ENCODE measurements around the gene IL36B. TPM values are rescaled to one million over a fixed set of nuclear protein-coding genes. Genes with fewer than 3 reads are reported as not detected.

The IL36B gene
- total RNA-seq, 1 donor from 2014 or later = not detected

DNA sequence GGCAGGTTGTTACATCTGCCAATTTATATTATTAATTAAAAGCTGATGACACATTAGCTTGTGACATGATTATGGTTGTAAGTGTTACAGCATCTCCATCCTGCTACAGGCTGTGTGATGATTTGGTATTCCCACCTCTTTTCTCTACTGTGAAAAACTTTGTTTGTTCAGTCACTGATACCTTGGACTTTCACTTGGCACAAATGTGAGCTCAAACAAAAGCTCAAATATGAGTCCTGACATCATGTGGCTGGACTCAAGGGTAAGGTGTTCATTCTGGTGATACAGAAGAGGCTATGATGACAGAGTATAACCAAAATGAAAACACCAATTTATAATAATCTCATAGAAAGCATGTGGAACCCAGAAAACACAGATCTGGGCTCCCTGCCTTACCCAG is 58.8 kb downstream of the IL36B start:
- Mint-ChIP-seq H3K36me3 (ENCODE audit: low read depth, unreplicated experiment) (no peaks in the 10 kb centered on the region), H3K27me3 (ENCODE audit: low read depth, unreplicated experiment) (peaks cover 5% of the 10 kb centered on the region), H3K27ac (ENCODE audit: unreplicated experiment) (no peak overlapping the region), H3K4me1 (ENCODE audit: low read depth, unreplicated experiment) (no peaks in the 10 kb centered on the region), H3K9me3 (ENCODE audit: unreplicated experiment) (peaks cover 12% of the 10 kb centered on the region), H3K4me3 (ENCODE audit: unreplicated experiment) (no peak overlapping the region)
- TF ChIP-seq EZH2 (IDR thresholded peaks at IDR 0.05; ENCODE audit: insufficient read depth, low read length) = no peak
- TF ChIP-seq, protein P1, sequence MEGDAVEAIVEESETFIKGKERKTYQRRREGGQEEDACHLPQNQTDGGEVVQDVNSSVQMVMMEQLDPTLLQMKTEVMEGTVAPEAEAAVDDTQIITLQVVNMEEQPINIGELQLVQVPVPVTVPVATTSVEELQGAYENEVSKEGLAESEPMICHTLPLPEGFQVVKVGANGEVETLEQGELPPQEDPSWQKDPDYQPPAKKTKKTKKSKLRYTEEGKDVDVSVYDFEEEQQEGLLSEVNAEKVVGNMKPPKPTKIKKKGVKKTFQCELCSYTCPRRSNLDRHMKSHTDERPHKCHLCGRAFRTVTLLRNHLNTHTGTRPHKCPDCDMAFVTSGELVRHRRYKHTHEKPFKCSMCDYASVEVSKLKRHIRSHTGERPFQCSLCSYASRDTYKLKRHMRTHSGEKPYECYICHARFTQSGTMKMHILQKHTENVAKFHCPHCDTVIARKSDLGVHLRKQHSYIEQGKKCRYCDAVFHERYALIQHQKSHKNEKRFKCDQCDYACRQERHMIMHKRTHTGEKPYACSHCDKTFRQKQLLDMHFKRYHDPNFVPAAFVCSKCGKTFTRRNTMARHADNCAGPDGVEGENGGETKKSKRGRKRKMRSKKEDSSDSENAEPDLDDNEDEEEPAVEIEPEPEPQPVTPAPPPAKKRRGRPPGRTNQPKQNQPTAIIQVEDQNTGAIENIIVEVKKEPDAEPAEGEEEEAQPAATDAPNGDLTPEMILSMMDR (IDR thresholded peaks at IDR 0.05; ENCODE audit: insufficient read depth, low read depth, low read length) = no peak
- H3K4me2 ChIP-seq (ENCODE audit: low read length) = no peak overlapping the region
- no peak overlapping the region for H3K9ac ChIP-seq (ENCODE audit: low read length)
- H3K79me2 ChIP-seq (ENCODE audit: insufficient read depth, low read length) = no peaks in the 10 kb centered on the region
- H3K9me3 ChIP-seq (ENCODE audit: insufficient read depth, low read depth, low read length) = no peaks in the 10 kb centered on the region
- H3K36me3 ChIP-seq (ENCODE audit: insufficient read depth, low read length) = no peaks in the 10 kb centered on the region
- no peak overlapping the region for H3K27ac ChIP-seq (ENCODE audit: low read depth, low read length)
- peaks cover 6% of the 10 kb centered on the region for H3K27me3 ChIP-seq (ENCODE audit: insufficient read depth, low read length)
- no peak for DNase-seq (ENCODE audit: low read depth)
- H3K4me3 ChIP-seq (ENCODE audit: insufficient read depth, low read depth, low read length) = no peak overlapping the region
- FAIRE-seq = no peak
- H4K20me1 ChIP-seq (ENCODE audit: insufficient read depth, low read length) = no peaks in the 10 kb centered on the region
- H3K4me1 ChIP-seq (ENCODE audit: insufficient read depth, low read length) = no peaks in the 10 kb centered on the region
- H2AFZ ChIP-seq (ENCODE audit: low read depth, low read length) = no peak overlapping the region

DNA sequence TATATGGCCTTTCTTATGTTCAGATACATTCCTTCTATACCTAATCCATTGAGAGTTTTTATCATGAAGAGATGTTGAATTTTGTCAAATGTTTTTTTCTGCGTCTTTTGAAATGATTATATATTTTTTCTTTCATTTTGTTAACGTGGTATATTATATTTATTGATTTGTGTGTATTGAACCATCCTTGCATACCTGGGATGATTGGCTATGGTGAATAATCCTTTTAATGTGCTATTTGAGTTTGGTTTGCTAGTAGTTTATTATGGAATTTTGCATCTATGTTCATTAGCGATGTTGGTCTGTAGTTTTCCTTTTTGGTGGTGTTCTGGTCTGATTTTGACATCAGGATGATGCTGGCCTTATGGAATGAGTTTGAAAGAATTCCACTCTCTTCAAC is 63.1 kb downstream of the IL36B start:
- Histone ChIP-seq H3K9ac (ENCODE audit: low read length) (no peak overlapping the region), H3K36me3 (ENCODE audit: insufficient read depth, low read length) (no peaks in the 10 kb centered on the region), H3K79me2 (ENCODE audit: insufficient read depth, low read length) (no peaks in the 10 kb centered on the region), H3K27ac (ENCODE audit: low read depth, low read length) (no peak overlapping the region), H3K4me2 (ENCODE audit: low read length) (no peak overlapping the region), H3K4me3 (ENCODE audit: insufficient read depth, low read depth, low read length) (no peak overlapping the region), H3K27me3 (ENCODE audit: insufficient read depth, low read length) (peaks cover 2% of the 10 kb centered on the region), H4K20me1 (ENCODE audit: insufficient read depth, low read length) (no peaks in the 10 kb centered on the region), H3K4me1 (ENCODE audit: insufficient read depth, low read length) (no peaks in the 10 kb centered on the region), H3K9me3 (ENCODE audit: insufficient read depth, low read depth, low read length) (no peaks in the 10 kb centered on the region), H2AFZ (ENCODE audit: low read depth, low read length) (no peak overlapping the region)
- Mint-ChIP-seq H3K27me3 (ENCODE audit: low read depth, unreplicated experiment) (peaks cover 5% of the 10 kb centered on the region), H3K27ac (ENCODE audit: unreplicated experiment) (no peak overlapping the region), H3K36me3 (ENCODE audit: low read depth, unreplicated experiment) (no peaks in the 10 kb centered on the region), H3K4me1 (ENCODE audit: low read depth, unreplicated experiment) (no peaks in the 10 kb centered on the region), H3K4me3 (ENCODE audit: unreplicated experiment) (no peak overlapping the region), H3K9me3 (ENCODE audit: unreplicated experiment) (peaks cover 14% of the 10 kb centered on the region)
- TF ChIP-seq, protein P1 (IDR thresholded peaks at IDR 0.05; ENCODE audit: insufficient read depth, low read depth, low read length) = no peak
- no peak for TF ChIP-seq EZH2 (IDR thresholded peaks at IDR 0.05; ENCODE audit: insufficient read depth, low read length)
- DNase-seq (ENCODE audit: low read depth) = no peak
- no peak for FAIRE-seq

DNA sequence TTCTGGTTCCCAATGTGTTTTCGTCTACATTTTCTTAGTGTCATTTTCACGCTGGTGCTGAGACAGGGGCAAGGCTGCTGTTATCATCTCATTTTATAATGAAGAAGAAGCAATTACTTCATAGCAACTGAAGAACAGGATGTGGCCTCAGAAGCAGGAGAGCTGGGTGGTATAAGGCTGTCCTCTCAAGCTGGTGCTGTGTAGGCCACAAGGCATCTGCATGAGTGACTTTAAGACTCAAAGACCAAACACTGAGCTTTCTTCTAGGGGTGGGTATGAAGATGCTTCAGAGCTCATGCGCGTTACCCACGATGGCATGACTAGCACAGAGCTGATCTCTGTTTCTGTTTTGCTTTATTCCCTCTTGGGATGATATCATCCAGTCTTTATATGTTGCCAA is 67.6 kb downstream of the IL36B start:
- H3K4me1 ChIP-seq (ENCODE audit: insufficient read depth, low read length) = no peaks in the 10 kb centered on the region
- H3K27ac Mint-ChIP-seq (ENCODE audit: unreplicated experiment) = no peak overlapping the region
- H3K36me3 ChIP-seq (ENCODE audit: insufficient read depth, low read length) = no peaks in the 10 kb centered on the region
- TF ChIP-seq, protein P1 (IDR thresholded peaks at IDR 0.05; ENCODE audit: insufficient read depth, low read depth, low read length) = no peak
- TF ChIP-seq EZH2 (IDR thresholded peaks at IDR 0.05; ENCODE audit: insufficient read depth, low read length) = no peak
- peaks cover 2% of the 10 kb centered on the region for H3K27me3 ChIP-seq (ENCODE audit: insufficient read depth, low read length)
- no peaks in the 10 kb centered on the region for H4K20me1 ChIP-seq (ENCODE audit: insufficient read depth, low read length)
- H3K9ac ChIP-seq (ENCODE audit: low read length) = no peak overlapping the region
- H3K4me3 Mint-ChIP-seq (ENCODE audit: unreplicated experiment) = no peak overlapping the region
- H3K4me2 ChIP-seq (ENCODE audit: low read length) = no peak overlapping the region
- no peak for DNase-seq (ENCODE audit: low read depth)
- H3K36me3 Mint-ChIP-seq (ENCODE audit: low read depth, unreplicated experiment) = no peaks in the 10 kb centered on the region
- H3K4me1 Mint-ChIP-seq (ENCODE audit: low read depth, unreplicated experiment) = no peaks in the 10 kb centered on the region
- no peak overlapping the region for H3K27ac ChIP-seq (ENCODE audit: low read depth, low read length)
- peaks cover 4% of the 10 kb centered on the region for H3K9me3 Mint-ChIP-seq (ENCODE audit: unreplicated experiment)
- FAIRE-seq = no peak
- H3K4me3 ChIP-seq (ENCODE audit: insufficient read depth, low read depth, low read length) = no peak overlapping the region
- no peaks in the 10 kb centered on the region for H3K27me3 Mint-ChIP-seq (ENCODE audit: low read depth, unreplicated experiment)
- no peak overlapping the region for H2AFZ ChIP-seq (ENCODE audit: low read depth, low read length)
- H3K79me2 ChIP-seq (ENCODE audit: insufficient read depth, low read length) = no peaks in the 10 kb centered on the region
- no peaks in the 10 kb centered on the region for H3K9me3 ChIP-seq (ENCODE audit: insufficient read depth, low read depth, low read length)

Measured in astrocyte (in vitro differentiated cells and primary cell).